H9 (cell line): ENCODE measurements around the gene NPR1. TPM values are rescaled to one million over a fixed set of nuclear protein-coding genes. Genes with fewer than 3 reads are reported as not detected.

Source experiments
- DNase-seq: peaks from one replicate; pipeline ENCODE4 v3.0.0-alpha.2; 2017
- H2AFZ ChIP-seq: one replicate; pipeline ENCODE4 v1.6.1; 2013; ENCODE audit warnings: mild to moderate bottlenecking, low read length, control low read depth, moderate library complexity
- H2AK5ac ChIP-seq: 2 replicates; pipeline ENCODE4 v1.6.1; 2013; ENCODE audit warnings: low read length, control low read depth, mixed read lengths; ENCODE audit not compliant: insufficient read length
- H2BK120ac ChIP-seq: one replicate; pipeline ENCODE4 v1.6.1; 2013; ENCODE audit warnings: low read depth, mild to moderate bottlenecking, low read length, control low read depth, inconsistent platforms; ENCODE audit not compliant: poor library complexity, severe bottlenecking
- H2BK12ac ChIP-seq: 2 replicates; pipeline ENCODE4 v1.6.1; 2013; ENCODE audit warnings: low read length, control low read depth, mixed read lengths, low read depth; ENCODE audit not compliant: insufficient read length
- H2BK15ac ChIP-seq: 2 replicates; pipeline ENCODE4 v1.6.1; 2013; ENCODE audit warnings: low read depth, low read length, control low read depth
- H2BK20ac ChIP-seq: one replicate; pipeline ENCODE4 v1.6.1; 2013; ENCODE audit warnings: low read depth, mild to moderate bottlenecking, low read length, control low read depth, inconsistent platforms; ENCODE audit not compliant: poor library complexity, severe bottlenecking
- H2BK5ac ChIP-seq: 2 replicates; pipeline ENCODE4 v1.6.1; 2013; ENCODE audit warnings: low read length, control low read depth, mixed read lengths; ENCODE audit not compliant: insufficient read length
- H3K14ac ChIP-seq: 2 replicates; pipeline ENCODE4 v1.6.1; 2013; ENCODE audit warnings: low read length, control low read depth; ENCODE audit not compliant: insufficient read depth
- H3K18ac ChIP-seq: 2 replicates; pipeline ENCODE4 v1.6.1; 2013; ENCODE audit warnings: low read depth, mild to moderate bottlenecking, mixed read lengths, low read length, control low read depth; ENCODE audit not compliant: insufficient read length
- H3K23ac ChIP-seq: 2 replicates; pipeline ENCODE4 v1.6.1; 2013; ENCODE audit warnings: low read length, control low read depth, mixed read lengths, low read depth; ENCODE audit not compliant: insufficient read length
- H3K23me2 ChIP-seq: 2 replicates; pipeline ENCODE4 v1.6.1; 2013; ENCODE audit warnings: low read depth, mild to moderate bottlenecking, mixed read lengths, low read length, control low read depth; ENCODE audit not compliant: insufficient read length, poor library complexity, severe bottlenecking
- H3K27ac ChIP-seq: 2 replicates; pipeline ENCODE4 v1.5.1; 2013; ENCODE audit warnings: low read length, control low read depth, mixed read lengths, low read depth; ENCODE audit not compliant: insufficient read length
- H3K27me3 ChIP-seq: 2 replicates; pipeline ENCODE4 v1.6.1; 2013; ENCODE audit warnings: low read length, control low read depth, inconsistent platforms; ENCODE audit not compliant: insufficient read depth
- H3K4ac ChIP-seq: 2 replicates; pipeline ENCODE4 v1.6.1; 2013; ENCODE audit warnings: low read depth, mild to moderate bottlenecking, control low read depth, inconsistent platforms, low read length, moderate library complexity
- H3K4me1 ChIP-seq: 2 replicates; pipeline ENCODE4 v1.6.1; 2013; ENCODE audit warnings: low read length, control low read depth, inconsistent platforms; ENCODE audit not compliant: insufficient read depth
- H3K4me2 ChIP-seq: 2 replicates; pipeline ENCODE4 v1.6.1; 2013; ENCODE audit warnings: low read length, control low read depth, mixed read lengths; ENCODE audit not compliant: insufficient read length, insufficient read depth
- H3K56ac ChIP-seq: 2 replicates; pipeline ENCODE4 v1.6.1; 2013; ENCODE audit warnings: low read depth, mild to moderate bottlenecking, mixed read lengths, low read length, control low read depth; ENCODE audit not compliant: insufficient read length
- H3K79me1 ChIP-seq: 2 replicates; pipeline ENCODE4 v1.6.1; 2013; ENCODE audit warnings: low read depth, mild to moderate bottlenecking, moderate library complexity, low read length, control low read depth, inconsistent platforms; ENCODE audit not compliant: insufficient read depth, poor library complexity, severe bottlenecking
- H3K79me2 ChIP-seq: 2 replicates; pipeline ENCODE4 v1.6.1; 2013; ENCODE audit warnings: low read length, control low read depth, inconsistent platforms; ENCODE audit not compliant: insufficient read depth
- H3K9ac ChIP-seq: 2 replicates; pipeline ENCODE4 v1.6.1; 2013; ENCODE audit warnings: low read length, control low read depth, mixed read lengths; ENCODE audit not compliant: insufficient read length; ENCODE audit errors: extremely low read depth
- H3K9me3 ChIP-seq: one replicate; pipeline ENCODE4 v1.6.1; 2013; ENCODE audit warnings: low read depth, low read length, inconsistent platforms; ENCODE audit not compliant: control insufficient read depth
- H3T11ph ChIP-seq: one replicate; pipeline ENCODE4 v1.6.1; 2013; ENCODE audit warnings: mild to moderate bottlenecking, low read length, control low read depth, inconsistent platforms
- H4K20me1 ChIP-seq: one replicate; pipeline ENCODE4 v1.6.1; 2013; ENCODE audit not compliant: control insufficient read depth, insufficient read length, insufficient read depth
- H4K5ac ChIP-seq: 2 replicates; pipeline ENCODE4 v1.6.1; 2013; ENCODE audit warnings: low read depth, mild to moderate bottlenecking, mixed read lengths, low read length, control low read depth; ENCODE audit not compliant: insufficient read length
- H4K8ac ChIP-seq: replicated peaks from 2 replicates; pipeline ENCODE4 v1.6.1; 2013; ENCODE audit warnings: low read length, control low read depth, mixed read lengths, low read depth; ENCODE audit not compliant: insufficient read length
- H4K91ac ChIP-seq: 2 replicates; pipeline ENCODE4 v1.6.1; 2013; ENCODE audit warnings: low read depth, mild to moderate bottlenecking, moderate library complexity, mixed read lengths, low read length, control low read depth; ENCODE audit not compliant: insufficient read length
- H3K27ac Mint-ChIP-seq, 3 experiments: 2 replicates in 2 of 3; 3 replicates in 1 of 3; pipeline ENCODE4 v1.8.0; 2020 to 2021; ENCODE audit warnings: mixed read lengths in 3 of 3, mild to moderate bottlenecking in 1 of 3, moderate library complexity in 1 of 3
- H3K27me3 Mint-ChIP-seq: 2 replicates; pipeline ENCODE4 v1.8.0; 2021; ENCODE audit warnings: low read depth, mild to moderate bottlenecking, moderate library complexity, mixed read lengths
- H3K36me3 Mint-ChIP-seq, 3 experiments: 2 replicates in 2 of 3; 3 replicates in 1 of 3; pipeline ENCODE4 v1.8.0; 2020 to 2021; ENCODE audit warnings: low read depth in 3 of 3, mixed read lengths in 3 of 3; ENCODE audit not compliant: insufficient read depth in 1 of 3
- H3K4me1 Mint-ChIP-seq, 2 experiments: 2 replicates each; pipeline ENCODE4 v1.8.0; 2020; ENCODE audit warnings: mixed read lengths in 2 of 2
- H3K4me3 Mint-ChIP-seq, 2 experiments: 2 replicates in 1 of 2; 3 replicates in 1 of 2; pipeline ENCODE4 v1.8.0; 2020 to 2021; ENCODE audit warnings: mild to moderate bottlenecking in 2 of 2, mixed read lengths in 2 of 2, moderate library complexity in 1 of 2
- H3K9me3 Mint-ChIP-seq, 2 experiments: 2 replicates in 1 of 2; 3 replicates in 1 of 2; pipeline ENCODE4 v1.8.0; 2020; ENCODE audit warnings: mild to moderate bottlenecking in 2 of 2, mixed read lengths in 2 of 2, moderate library complexity in 1 of 2
- WGBS: extraction: QIAGEN DNeasy Blood & Tissue Kit; methylation state at CpG from one replicate; pipeline ENCODE4 v1.1.7; 2013; ENCODE audit warnings: missing lambda C conversion rate, low lambda C conversion rate, mixed read lengths; ENCODE audit not compliant: insufficient read length; ENCODE audit errors: extremely low coverage; 5-methylcytosine and 5-hydroxymethylcytosine counted together
- total RNA-seq: library from RNA; stranded (reverse); gene quantifications from 2 replicates; pipeline ENCODE4 v1.2.1, GENCODE V29; 2021
- TF ChIP-seq, protein P1 (sequence below): fragments of 200-600 bp; sonication (generic); conservative IDR thresholded peaks from 3 replicates; pipeline ENCODE4 v1.8.0; 2021; ENCODE audit warnings: antibody characterized with exemption, mild to moderate bottlenecking

NPR1 gene
- total RNA-seq, 1 experiment from 2014 or later: 8.6 TPM

DNA sequence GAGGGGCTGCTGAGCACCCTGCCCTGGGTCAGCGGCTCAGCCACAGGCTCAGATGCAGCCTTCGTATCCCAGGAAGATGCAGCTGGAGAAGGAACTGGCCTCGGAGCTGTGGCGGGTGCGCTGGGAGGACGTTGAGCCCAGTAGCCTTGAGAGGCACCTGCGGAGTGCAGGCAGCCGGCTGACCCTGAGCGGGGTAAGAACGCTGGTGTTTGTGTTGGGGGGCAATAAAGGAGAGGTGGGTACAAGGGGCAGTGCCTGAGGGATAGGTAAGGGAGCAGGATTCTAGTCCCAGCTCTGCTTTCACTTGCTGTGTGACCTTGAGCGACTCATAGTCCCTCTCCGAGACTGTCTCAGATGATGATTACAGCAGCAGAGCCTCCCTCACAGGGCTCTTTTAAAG, 6.4 kb downstream of the NPR1 start:
- Histone ChIP-seq H3K23me2 (peaks cover 5% of the 10 kb centered on the region), H4K91ac (no peak overlapping the region), H2AK5ac (no peak overlapping the region), H2AFZ (no peak overlapping the region), H3T11ph (no peak overlapping the region), H3K9me3 (no peaks in the 10 kb centered on the region), H3K4ac (no peak overlapping the region), H3K14ac (no peak overlapping the region), H4K20me1 (no peaks in the 10 kb centered on the region), H3K23ac (no peak overlapping the region), H2BK15ac (no peak overlapping the region), H2BK20ac (no peak overlapping the region), H3K9ac (no peak overlapping the region), H3K18ac (no peak overlapping the region), H3K27ac (no peak overlapping the region), H3K79me1 (no peaks in the 10 kb centered on the region), H2BK120ac (no peak overlapping the region), H2BK5ac (no peak overlapping the region), H3K4me2 (no peak overlapping the region), H4K8ac (no peak overlapping the region), H3K56ac (no peak overlapping the region), H2BK12ac (no peak overlapping the region), H3K79me2 (no peaks in the 10 kb centered on the region), H3K27me3 (no peaks in the 10 kb centered on the region), H3K4me1 (no peaks in the 10 kb centered on the region), H4K5ac (no peak overlapping the region)
- Mint-ChIP-seq H3K4me1 (peaks cover 16 to 33% of the 10 kb centered on the region in 2 experiments), H3K9me3 (no peaks in the 10 kb centered on the region), H3K4me3 (no peak overlapping the region), H3K27ac (no peak overlapping the region; a peak in 1 of 7 replicates), H3K36me3 (peaks cover 4 to 37% (median 27%) of the 10 kb centered on the region in 3 experiments; a peak in 5 of 7 replicates), H3K27me3 (peaks cover 24% of the 10 kb centered on the region)
- WGBS: no CpG with 5 or more reads among the region's 12 CpGs
- TF ChIP-seq, protein P1, sequence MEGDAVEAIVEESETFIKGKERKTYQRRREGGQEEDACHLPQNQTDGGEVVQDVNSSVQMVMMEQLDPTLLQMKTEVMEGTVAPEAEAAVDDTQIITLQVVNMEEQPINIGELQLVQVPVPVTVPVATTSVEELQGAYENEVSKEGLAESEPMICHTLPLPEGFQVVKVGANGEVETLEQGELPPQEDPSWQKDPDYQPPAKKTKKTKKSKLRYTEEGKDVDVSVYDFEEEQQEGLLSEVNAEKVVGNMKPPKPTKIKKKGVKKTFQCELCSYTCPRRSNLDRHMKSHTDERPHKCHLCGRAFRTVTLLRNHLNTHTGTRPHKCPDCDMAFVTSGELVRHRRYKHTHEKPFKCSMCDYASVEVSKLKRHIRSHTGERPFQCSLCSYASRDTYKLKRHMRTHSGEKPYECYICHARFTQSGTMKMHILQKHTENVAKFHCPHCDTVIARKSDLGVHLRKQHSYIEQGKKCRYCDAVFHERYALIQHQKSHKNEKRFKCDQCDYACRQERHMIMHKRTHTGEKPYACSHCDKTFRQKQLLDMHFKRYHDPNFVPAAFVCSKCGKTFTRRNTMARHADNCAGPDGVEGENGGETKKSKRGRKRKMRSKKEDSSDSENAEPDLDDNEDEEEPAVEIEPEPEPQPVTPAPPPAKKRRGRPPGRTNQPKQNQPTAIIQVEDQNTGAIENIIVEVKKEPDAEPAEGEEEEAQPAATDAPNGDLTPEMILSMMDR: no peak
- DNase-seq: no peak
